Endothelial cell of umbilical vein (primary cell): ENCODE results near the gene NLGN1. TPM values are rescaled to one million over a fixed set of nuclear protein-coding genes. Genes with fewer than 3 reads are reported as not detected.

ENCODE experiments used
- BruUV-seq: library from RNA; stranded (reverse); fragments of 400-500 nt; replicated peaks from 2 replicates; lab custom pipeline; 2021; lab: Mats Ljungman, UMichigan
- CTCF ChIA-PET: fragments of 300-600, 350-600 bp; sonication (Branson Sonifier 250); formaldehyde crosslinking; loops from one replicate; lab custom pipeline; 2021; ENCODE audit warnings: antibody characterized with exemption, inconsistent platforms; lab: Charles Lee
- POLR2A ChIA-PET: fragments of 300-600, 350-600 bp; sonication (Branson Sonifier 250); formaldehyde crosslinking; loops from one replicate; lab custom pipeline; 2021; ENCODE audit warnings: antibody characterized with exemption, inconsistent platforms; lab: Charles Lee
- DNase-seq: peaks from one replicate; pipeline ENCODE4 v3.0.0-alpha.2; 2011; ENCODE audit warnings: low read depth, low spot score
- FAIRE-seq: peaks from 2 replicates; lab custom pipeline; 2011; peaks lifted over from hg19 to GRCh38; lab: Jason Lieb, UNC
- H2AFZ ChIP-seq: 2 replicates; pipeline ENCODE4 v1.6.0; 2012; ENCODE audit warnings: low read depth, low read length, control low read depth, inconsistent platforms
- H3K27ac ChIP-seq: 2 replicates; pipeline ENCODE4 v1.5.1; 2011; ENCODE audit warnings: low read depth, mild to moderate bottlenecking, control low read depth, low read length, moderate library complexity; ENCODE audit not compliant: insufficient read depth
- H3K27me3 ChIP-seq, 2 experiments: 2 replicates each; pipeline versions ENCODE4 v1.6.0 to v1.6.1; 2011; ENCODE audit warnings: low read length in 2 of 2, mixed read lengths in 1 of 2; ENCODE audit not compliant: control insufficient read depth in 2 of 2, insufficient read depth in 2 of 2
- H3K36me3 ChIP-seq, 2 experiments: 2 replicates in 1 of 2; 3 replicates in 1 of 2; pipeline ENCODE4 v1.5.1; 2011; ENCODE audit warnings: low read length in 2 of 2, mild to moderate bottlenecking in 1 of 2, moderate library complexity in 1 of 2; ENCODE audit not compliant: control insufficient read depth in 2 of 2, insufficient read depth in 2 of 2; ENCODE audit errors: extremely low read depth in 1 of 2
- H3K4me1 ChIP-seq: 3 replicates; pipeline ENCODE4 v1.5.1; 2011; ENCODE audit warnings: mild to moderate bottlenecking, low read length; ENCODE audit not compliant: control insufficient read depth, insufficient read depth; ENCODE audit errors: extremely low read depth
- H3K4me2 ChIP-seq: 2 replicates; pipeline ENCODE4 v1.6.1; 2011; ENCODE audit warnings: low read length, control low read depth, mixed read lengths; ENCODE audit not compliant: insufficient read depth
- H3K4me3 ChIP-seq, 3 experiments: fragments of 200-600 bp in 1 of 3; sonication (generic), shearing (Covaris generic) in 1 of 3; replicated peaks in 1 of 3; 2 replicates each; pipeline ENCODE4 v1.5.1; 2011 to 2016; ENCODE audit warnings: control low read depth in 3 of 3, low read length in 3 of 3, mild to moderate bottlenecking in 2 of 3, inconsistent platforms in 1 of 3, low read depth in 1 of 3, moderate library complexity in 1 of 3; ENCODE audit not compliant: insufficient read depth in 1 of 3
- H3K79me2 ChIP-seq: 2 replicates; pipeline ENCODE4 v1.6.0; 2012; ENCODE audit warnings: low read length, inconsistent platforms; ENCODE audit not compliant: control insufficient read depth, insufficient read depth
- H3K9ac ChIP-seq: replicated peaks from 2 replicates; pipeline ENCODE3; 2011; ENCODE audit warnings: low read length, control low read depth; ENCODE audit not compliant: insufficient read depth; ENCODE audit errors: extremely low read depth
- H3K9me1 ChIP-seq: replicated peaks from 3 replicates; pipeline ENCODE4 v1.6.0; 2011; ENCODE audit warnings: mild to moderate bottlenecking, low read length; ENCODE audit not compliant: control insufficient read depth, insufficient read depth; ENCODE audit errors: extremely low read depth
- H3K9me3 ChIP-seq: replicated peaks from 2 replicates; pipeline ENCODE4 v1.5.1; 2012; ENCODE audit warnings: low read length, inconsistent platforms; ENCODE audit not compliant: control insufficient read depth, insufficient read depth
- H4K20me1 ChIP-seq: replicated peaks from 2 replicates; pipeline ENCODE3; 2011; ENCODE audit warnings: mild to moderate bottlenecking, low read length; ENCODE audit not compliant: control insufficient read depth, insufficient read depth; ENCODE audit errors: extremely low read depth
- EZH2 ChIP-seq: IDR thresholded peaks from 2 replicates; pipeline ENCODE4 v1.6.1; 2012; ENCODE audit warnings: borderline replicate concordance, low read depth, mild to moderate bottlenecking, moderate library complexity, low read length, inconsistent platforms; ENCODE audit not compliant: severe bottlenecking
- FOS ChIP-seq: IDR thresholded peaks from 2 replicates; pipeline ENCODE4 v1.6.1; 2011; ENCODE audit warnings: mild to moderate bottlenecking, low read length, moderate library complexity, borderline replicate concordance; ENCODE audit not compliant: insufficient read depth
- GATA2 ChIP-seq: IDR thresholded peaks from 2 replicates; pipeline ENCODE4 v1.7.0; 2011; ENCODE audit warnings: low read depth, mild to moderate bottlenecking, moderate library complexity, mixed read lengths, low read length; ENCODE audit not compliant: insufficient read length, insufficient read depth
- JUN ChIP-seq: IDR thresholded peaks from 2 replicates; pipeline ENCODE4 v1.6.1; 2011; ENCODE audit warnings: borderline replicate concordance, low read depth; ENCODE audit not compliant: insufficient read length, insufficient read depth
- MAX ChIP-seq: IDR thresholded peaks from 2 replicates; pipeline ENCODE4 v1.6.1; 2011; ENCODE audit not compliant: insufficient read depth, insufficient read length
- MYC ChIP-seq: IDR thresholded peaks from one replicate; pipeline ENCODE4 v1.6.1; 2011; ENCODE audit warnings: mild to moderate bottlenecking, low read depth, low read length
- POLR2A ChIP-seq: IDR thresholded peaks from 2 replicates; pipeline ENCODE4 v1.6.1; 2012; ENCODE audit warnings: low read depth, mild to moderate bottlenecking, control low read depth, low read length
- POLR2AphosphoS5 ChIP-seq: IDR thresholded peaks from 2 replicates; pipeline ENCODE4 v1.6.1; 2012; ENCODE audit warnings: low read depth, mild to moderate bottlenecking, control low read depth, low read length, moderate library complexity; ENCODE audit not compliant: insufficient read depth
- dilution Hi-C: fragments of 300-500 bp; cut with MboI; formaldehyde crosslinking; loops from one replicate; pipeline ENCODE4 v1.15.0; 2019; ENCODE audit warnings: low sequenced_read_pairs; ENCODE audit not compliant: extremely low pct_ligation_motif_present
- intact Hi-C: fragments of 100-400 bp; cut with micrococcal nuclease; formaldehyde crosslinking; loops from one replicate; pipeline ENCODE4 v1.10.0; 2022
- polyA plus RNA-seq, 4 experiments: library from polyadenylated mRNA; depleted of rRNA in 3 of 4; stranded (reverse) in 3 of 4; unstranded in 1 of 4; fragments of >200 nt; gene quantifications; 2 replicates each; pipeline versions ENCODE4 v1.2.1 to v1.2.3, GENCODE V29; 2011 to 2012; ENCODE audit warnings: missing spikeins in 1 of 4
- total RNA-seq: library from RNA; stranded (reverse); gene quantifications from 2 replicates; pipeline ENCODE4 v1.2.3, GENCODE V29; 2021
- TF ChIP-seq, protein P1 (sequence below), 2 donors: IDR thresholded peaks; 1 replicate in 1 of 2; 2 replicates in 1 of 2; pipeline ENCODE4 v1.5.1; 2011; ENCODE audit warnings: low read length in 2 of 2, mild to moderate bottlenecking in 2 of 2, moderate library complexity in 2 of 2, control low read depth in 1 of 2, inconsistent platforms in 1 of 2, low read depth in 1 of 2; ENCODE audit not compliant: insufficient read depth in 1 of 2; ENCODE audit errors: extremely low read depth in 1 of 2

The NLGN1 gene
- total and polyA plus RNA-seq, 2 donors (not counting 3 experiments of a cell fraction or from before 2014, with no cell fraction given): 7.9 to 16.3 TPM

DNA sequence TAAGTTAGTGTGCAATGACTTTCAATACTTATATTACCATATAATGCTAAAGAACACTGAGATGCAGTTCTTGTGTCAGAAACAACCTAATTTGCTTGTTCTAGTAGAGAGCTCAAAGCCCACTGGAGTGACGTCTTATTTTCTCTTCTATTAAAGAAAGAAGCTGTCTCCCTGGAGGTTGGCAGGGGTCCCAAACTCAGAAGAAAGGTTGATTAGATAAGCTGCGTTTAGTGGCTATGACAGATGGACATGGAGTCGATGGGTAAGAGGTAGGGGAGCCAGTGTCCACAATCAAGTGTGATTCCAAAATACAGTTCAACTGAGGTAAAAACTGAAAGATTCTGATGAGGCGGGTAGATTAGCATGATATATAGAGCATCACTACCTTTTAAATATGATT lies 363.6 kb downstream of the NLGN1 start:
- no peak for FAIRE-seq
- TF ChIP-seq, protein P1, sequence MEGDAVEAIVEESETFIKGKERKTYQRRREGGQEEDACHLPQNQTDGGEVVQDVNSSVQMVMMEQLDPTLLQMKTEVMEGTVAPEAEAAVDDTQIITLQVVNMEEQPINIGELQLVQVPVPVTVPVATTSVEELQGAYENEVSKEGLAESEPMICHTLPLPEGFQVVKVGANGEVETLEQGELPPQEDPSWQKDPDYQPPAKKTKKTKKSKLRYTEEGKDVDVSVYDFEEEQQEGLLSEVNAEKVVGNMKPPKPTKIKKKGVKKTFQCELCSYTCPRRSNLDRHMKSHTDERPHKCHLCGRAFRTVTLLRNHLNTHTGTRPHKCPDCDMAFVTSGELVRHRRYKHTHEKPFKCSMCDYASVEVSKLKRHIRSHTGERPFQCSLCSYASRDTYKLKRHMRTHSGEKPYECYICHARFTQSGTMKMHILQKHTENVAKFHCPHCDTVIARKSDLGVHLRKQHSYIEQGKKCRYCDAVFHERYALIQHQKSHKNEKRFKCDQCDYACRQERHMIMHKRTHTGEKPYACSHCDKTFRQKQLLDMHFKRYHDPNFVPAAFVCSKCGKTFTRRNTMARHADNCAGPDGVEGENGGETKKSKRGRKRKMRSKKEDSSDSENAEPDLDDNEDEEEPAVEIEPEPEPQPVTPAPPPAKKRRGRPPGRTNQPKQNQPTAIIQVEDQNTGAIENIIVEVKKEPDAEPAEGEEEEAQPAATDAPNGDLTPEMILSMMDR (IDR thresholded peaks at IDR 0.05; ENCODE audit: extremely low read depth in 1 of 2, insufficient read depth in 1 of 2, low read depth in 1 of 2, low read length in 2 of 2): no peak
- TF ChIP-seq FOS (no peak), MYC (no peak), EZH2 (no peak), POLR2AphosphoS5 (no peak), JUN (no peak), MAX (no peak), GATA2 (no peak), POLR2A (no peak)
- no peaks in the 10 kb centered on the region for H3K36me3 ChIP-seq
- H3K79me2 ChIP-seq: no peaks in the 10 kb centered on the region
- DNase-seq: peak; percentile 62
- peaks cover 3% of the 10 kb centered on the region for H3K4me1 ChIP-seq
- dilution Hi-C loops (no loop called here), intact Hi-C loops (no loop called here)
- ChIA-PET POLR2A (no interaction called here), CTCF (interaction anchor here (0.9 to 2.6 kb wide), 6 partner anchors 8 to 119 kb away, joined by 3 to 11 read pairs (median 4); no protein-coding TSS in a partner anchor)
- no peaks in the 10 kb centered on the region for H3K27me3 ChIP-seq
- H2AFZ ChIP-seq: peak overlapping the region; percentile 35
- H3K9ac ChIP-seq: no peak overlapping the region
- BruUV-seq: no TSS peak
- peak overlapping the region; percentile 29 for H3K4me2 ChIP-seq
- no peaks in the 10 kb centered on the region for H3K9me3 ChIP-seq
- H3K4me3 ChIP-seq: no peak overlapping the region
- no peak overlapping the region for H3K27ac ChIP-seq
- H4K20me1 ChIP-seq: no peaks in the 10 kb centered on the region
- no peaks in the 10 kb centered on the region for H3K9me1 ChIP-seq
